GM23248 (cell line): ENCODE results near the gene LAG3. TPM values are rescaled to one million over a fixed set of nuclear protein-coding genes. Genes with fewer than 3 reads are reported as not detected.

Experiments
- DNase-seq: peaks from one replicate; pipeline ENCODE4 v3.0.0-alpha.2; 2015
- H2AFZ ChIP-seq: fragments of 200-600 bp; sonication (generic); 2 replicates; pipeline ENCODE4 v1.6.1; 2016; ENCODE audit warnings: antibody characterized with exemption
- H3F3A ChIP-seq: fragments of 200-600 bp; sonication (generic); 2 replicates; pipeline ENCODE4 v1.6.1; 2016; ENCODE audit warnings: mild to moderate bottlenecking, antibody characterized with exemption, mixed run types; ENCODE audit not compliant: insufficient read depth
- H3K27ac ChIP-seq: fragments of 200-600 bp; sonication (generic); 2 replicates; pipeline ENCODE4 v1.5.1; 2016; ENCODE audit warnings: mild to moderate bottlenecking
- H3K27me3 ChIP-seq: fragments of 200-600 bp; sonication (generic); replicated peaks from 2 replicates; pipeline ENCODE4 v1.6.1; 2016; ENCODE audit warnings: mild to moderate bottlenecking; ENCODE audit not compliant: insufficient read depth
- H3K36me3 ChIP-seq: fragments of 200-600 bp; sonication (generic); 2 replicates; pipeline ENCODE4 v1.6.1; 2016; ENCODE audit warnings: low read depth, mild to moderate bottlenecking
- H3K4me1 ChIP-seq: fragments of 200-600 bp; sonication (generic); 2 replicates; pipeline ENCODE4 v1.6.1; 2016; ENCODE audit warnings: mild to moderate bottlenecking; ENCODE audit not compliant: insufficient read depth
- H3K4me2 ChIP-seq: fragments of 200-600 bp; sonication (generic); one replicate; pipeline ENCODE4 v1.6.1; 2016; ENCODE audit warnings: mild to moderate bottlenecking; ENCODE audit not compliant: unreplicated experiment
- H3K4me3 ChIP-seq: fragments of 200-600 bp; sonication (generic); 2 replicates; pipeline ENCODE4 v1.5.1; 2016; ENCODE audit warnings: mild to moderate bottlenecking
- H3K79me2 ChIP-seq: fragments of 200-600 bp; sonication (generic); 2 replicates; pipeline ENCODE4 v1.6.1; 2016; ENCODE audit warnings: mild to moderate bottlenecking; ENCODE audit not compliant: insufficient read depth
- H3K9ac ChIP-seq: fragments of 200-600 bp; sonication (generic); 2 replicates; pipeline ENCODE4 v1.6.1; 2016; ENCODE audit warnings: mild to moderate bottlenecking
- H3K9me2 ChIP-seq: fragments of 200-600 bp; sonication (generic); 2 replicates; pipeline ENCODE4 v1.6.1; 2016; ENCODE audit warnings: mixed run types, mild to moderate bottlenecking, moderate library complexity; ENCODE audit not compliant: insufficient read depth
- H3K9me3 ChIP-seq: fragments of 200-600 bp; sonication (generic); one replicate; pipeline ENCODE4 v1.6.1; 2017; ENCODE audit warnings: low read depth
- H4K20me1 ChIP-seq: fragments of 200-600 bp; sonication (generic); 2 replicates; pipeline ENCODE4 v1.6.0; 2016; ENCODE audit not compliant: insufficient read depth
- EZH2 ChIP-seq: fragments of 200-600 bp; sonication (generic); IDR thresholded peaks from 2 replicates; pipeline ENCODE4 v1.6.1; 2018; ENCODE audit warnings: antibody characterized with exemption, mild to moderate bottlenecking; ENCODE audit not compliant: insufficient read depth, poor library complexity, severe bottlenecking
- EZH2phosphoT487 ChIP-seq: fragments of 200-600 bp; sonication (generic); IDR thresholded peaks from 2 replicates; pipeline ENCODE4 v1.6.1; 2018; ENCODE audit warnings: antibody characterized with exemption, moderate library complexity, mild to moderate bottlenecking, low read depth; ENCODE audit not compliant: insufficient read depth
- WGBS, 2 experiments: methylation state at CpG; one replicate each; pipeline ENCODE4 v1.1.6; 2015 to 2017; ENCODE audit warnings: low lambda C conversion rate in 2 of 2, low coverage in 1 of 2; ENCODE audit errors: missing lambda C conversion rate in 2 of 2; 5-methylcytosine and 5-hydroxymethylcytosine counted together
- in situ Hi-C: fragments of 300-500 bp; cut with MboI; formaldehyde crosslinking; loops from 2 replicates; pipeline ENCODE4 v1.15.0; 2020
- polyA plus RNA-seq: library from polyadenylated mRNA; unstranded; fragments of >200 nt; fragmentation: Nextera tagmentation; extraction: Ambion mirVana; gene quantifications from 2 replicates; pipeline ENCODE4 v1.2.1, GENCODE V29; 2016
- total RNA-seq: library from RNA; depleted of rRNA; stranded (reverse); fragments of >200 nt; shearing (Covaris generic); gene quantifications from 2 replicates; pipeline ENCODE4 v1.2.3, GENCODE V29; 2014

Gene LAG3
- total and polyA plus RNA-seq, 2 experiments from 2014 or later = 0.29 TPM; not detected in 1

- no peak for TF ChIP-seq EZH2
- TF ChIP-seq EZH2phosphoT487 = no peak
- Histone ChIP-seq H3K4me2 (peak within 1 kb of the TSS; percentile 30), H2AFZ (no peak within 1 kb of the TSS), H4K20me1 (no peaks in the 10 kb centered on the region), H3K9ac (peak within 1 kb of the TSS; percentile 12; the same call in 1 of the 2 replicates), H3K27ac (no peak within 1 kb of the TSS), H3K4me3 (peak within 1 kb of the TSS; percentile 59), H3K27me3 (peaks cover 7% of the 10 kb centered on the region), H3K9me3 (no peaks in the 10 kb centered on the region), H3K9me2 (no peaks in the 10 kb centered on the region), H3K36me3 (no peaks in the 10 kb centered on the region), H3K4me1 (peaks cover 8% of the 10 kb centered on the region), H3F3A (no peaks in the 10 kb centered on the region; the same call in 1 of the 2 replicates), H3K79me2 (peaks cover 3% of the 10 kb centered on the region; the same call in 1 of the 2 replicates)
- peak; percentile 61 for DNase-seq
- WGBS, 2 experiments = 0 to 1% methylated on average over 3 to 28 of the region's 28 CpGs
- in situ Hi-C loops = no loop called here
These were observed 49.5 kb downstream of the LAG3 start, which contains the start of gene GPR162 for GRCh38 chr12:6821591-6822425. Gene GPR162, plus strand, starts transcription at chr12:6821821. Its CDS starts 2,078 bp downstream, at chr12:6823899.

DNA sequence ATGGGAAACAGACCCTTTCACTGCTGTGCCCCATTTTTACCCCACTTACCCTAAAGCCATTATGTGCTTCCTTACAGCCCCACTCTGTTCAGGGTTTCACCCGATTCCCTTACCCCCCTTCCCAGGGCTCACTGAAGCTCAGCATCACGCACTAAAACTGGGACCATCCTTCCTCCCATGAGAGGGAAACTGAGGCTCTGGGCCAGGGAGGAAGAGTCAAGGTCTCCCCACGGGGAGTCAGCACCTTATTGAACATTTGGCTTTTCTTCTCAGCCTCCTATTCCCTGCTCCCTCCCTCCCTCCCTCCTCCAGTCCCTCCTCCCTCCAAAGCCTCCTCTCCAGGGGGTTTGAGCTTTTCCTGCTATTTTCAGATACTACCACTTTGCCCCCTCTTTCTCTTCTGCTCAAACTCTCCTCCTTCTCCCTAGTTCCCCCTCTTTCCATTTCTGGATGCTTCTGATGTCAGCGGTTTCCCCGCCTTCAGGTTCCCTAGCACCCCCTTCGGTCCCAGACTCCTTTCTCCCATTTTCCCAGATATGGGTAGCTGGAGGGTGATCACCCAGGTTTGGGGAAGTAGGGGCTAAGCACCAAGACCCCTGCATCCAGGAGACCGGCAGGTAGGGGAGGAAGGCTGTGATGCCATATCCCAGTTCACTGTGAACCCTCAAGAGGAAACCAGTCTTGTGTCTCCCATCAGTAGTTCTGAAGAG lies 50.3 kb downstream of the LAG3 start:
- H3K27me3 ChIP-seq = peaks cover 7% of the 10 kb centered on the region
- DNase-seq = no peak
- no peaks in the 10 kb centered on the region for H3K36me3 ChIP-seq
- H3K27ac ChIP-seq = no peak overlapping the region
- H2AFZ ChIP-seq = no peak overlapping the region
- peaks cover 11% of the 10 kb centered on the region for H3K79me2 ChIP-seq
- H4K20me1 ChIP-seq = no peaks in the 10 kb centered on the region
- no peaks in the 10 kb centered on the region for H3K9me2 ChIP-seq
- peaks cover 14% of the 10 kb centered on the region for H3K4me1 ChIP-seq
- H3F3A ChIP-seq = no peaks in the 10 kb centered on the region; the same call in 1 of the 2 replicates
- no peak overlapping the region for H3K4me3 ChIP-seq
- H3K4me2 ChIP-seq = no peak overlapping the region
- in situ Hi-C loops = no loop called here
- H3K9me3 ChIP-seq = no peaks in the 10 kb centered on the region
- WGBS, 2 experiments = 19 to 20% methylated on average over 7 of the region's 7 CpGs
- no peak overlapping the region for H3K9ac ChIP-seq
- TF ChIP-seq EZH2 = no peak
- no peak for TF ChIP-seq EZH2phosphoT487

DNA sequence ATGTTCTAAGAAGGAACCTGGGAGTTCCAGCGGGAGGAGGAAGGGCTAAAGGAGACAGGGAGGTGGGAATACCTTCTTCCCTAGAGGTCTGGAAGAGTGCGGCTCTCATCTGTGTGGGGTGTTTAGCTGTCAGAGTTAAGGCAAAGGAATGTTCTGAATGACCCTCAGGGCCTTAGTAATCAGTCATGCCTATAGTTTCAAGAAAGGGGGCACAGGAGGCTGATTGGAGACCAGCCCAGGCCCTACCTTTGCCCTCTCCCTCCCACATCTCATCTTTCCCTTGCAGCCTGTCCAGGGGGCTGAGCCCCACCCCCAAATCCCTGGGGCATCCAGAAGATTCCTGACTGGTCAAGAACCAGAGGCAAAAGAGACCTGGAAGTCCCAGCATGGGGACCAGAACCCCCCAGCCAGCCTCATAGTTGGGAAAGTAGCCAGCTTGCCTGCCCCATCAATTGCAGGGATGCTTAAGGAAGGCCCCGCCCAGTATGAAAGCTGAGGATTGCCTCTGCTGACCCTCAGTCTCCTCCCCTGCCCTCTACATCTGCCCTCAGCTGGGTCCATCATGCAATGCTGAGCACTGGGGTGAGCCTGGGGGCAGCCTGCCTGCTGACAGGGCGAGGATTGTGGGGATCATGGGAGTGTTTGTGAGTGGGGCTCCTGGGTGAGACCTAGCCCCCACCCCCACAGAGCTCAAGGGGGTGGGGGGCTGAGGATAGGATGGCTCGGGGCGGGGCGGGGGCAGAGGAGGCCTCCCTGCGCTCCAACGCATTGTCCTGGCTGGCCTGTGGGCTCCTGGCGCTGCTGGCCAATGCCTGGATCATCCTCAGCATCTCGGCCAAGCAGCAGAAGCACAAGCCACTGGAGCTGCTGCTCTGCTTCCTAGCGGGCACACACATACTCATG lies 51.1 kb downstream of the LAG3 start:
- Histone ChIP-seq H3K4me1 (peaks cover 15% of the 10 kb centered on the region), H3K4me3 (no peak overlapping the region), H3K4me2 (no peak overlapping the region), H3F3A (no peaks in the 10 kb centered on the region; the same call in 1 of the 2 replicates), H3K27ac (no peak overlapping the region), H2AFZ (no peak overlapping the region), H4K20me1 (no peaks in the 10 kb centered on the region), H3K36me3 (no peaks in the 10 kb centered on the region), H3K27me3 (peaks cover 7% of the 10 kb centered on the region), H3K9ac (no peak overlapping the region), H3K9me3 (no peaks in the 10 kb centered on the region), H3K79me2 (peaks cover 16% of the 10 kb centered on the region), H3K9me2 (no peaks in the 10 kb centered on the region)
- DNase-seq = no peak
- no peak for TF ChIP-seq EZH2phosphoT487
- TF ChIP-seq EZH2 = no peak
- in situ Hi-C loops = no loop called here
- WGBS, 2 experiments = 45 to 53% methylated on average over 8 to 11 of the region's 12 CpGs
